Epithelial cell of esophagus (primary cell): Measurements from ENCODE around the gene KRTAP10-3.
"Not testable (repeated sequence)": the region's sequence is repeated elsewhere in the genome, so short reads cannot be mapped to it uniquely, and the experiment has no call there.

ENCODE experiments used
- DNase-seq: peaks from one replicate; pipeline ENCODE4 v3.0.0; 2010; ENCODE audit warnings: low read depth
- H3K4me3 ChIP-seq: 2 replicates; pipeline ENCODE4 v1.5.1; 2011; ENCODE audit warnings: mild to moderate bottlenecking, low read length, control low read depth
- TF ChIP-seq, protein P1 (sequence below): IDR thresholded peaks from 2 replicates; pipeline ENCODE4 v1.5.1; 2011; ENCODE audit warnings: low read depth, mild to moderate bottlenecking, low read length, control low read depth, inconsistent platforms; ENCODE audit not compliant: insufficient read depth; ENCODE audit errors: missing control alignments

The KRTAP10-3 gene

DNA sequence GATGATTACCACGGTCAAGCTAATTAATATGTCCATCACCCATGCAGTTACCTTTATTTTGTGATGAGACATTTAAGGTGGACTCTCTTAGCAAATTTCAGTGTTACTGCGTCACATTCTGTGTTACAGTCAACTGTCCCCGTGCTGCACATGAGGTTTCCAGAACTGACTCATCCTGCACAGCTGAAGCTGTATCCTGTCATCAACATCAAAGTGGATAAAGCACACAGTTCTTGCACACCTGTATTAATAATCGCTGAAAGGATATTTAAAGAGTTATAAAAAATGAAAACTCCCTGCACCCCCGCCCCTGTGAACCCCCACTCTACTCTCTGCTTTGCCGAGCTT is 25.2 kb upstream of the KRTAP10-3 start:
- DNase-seq, result no peak
- no peak overlapping the region for H3K4me3 ChIP-seq
- TF ChIP-seq, protein P1, sequence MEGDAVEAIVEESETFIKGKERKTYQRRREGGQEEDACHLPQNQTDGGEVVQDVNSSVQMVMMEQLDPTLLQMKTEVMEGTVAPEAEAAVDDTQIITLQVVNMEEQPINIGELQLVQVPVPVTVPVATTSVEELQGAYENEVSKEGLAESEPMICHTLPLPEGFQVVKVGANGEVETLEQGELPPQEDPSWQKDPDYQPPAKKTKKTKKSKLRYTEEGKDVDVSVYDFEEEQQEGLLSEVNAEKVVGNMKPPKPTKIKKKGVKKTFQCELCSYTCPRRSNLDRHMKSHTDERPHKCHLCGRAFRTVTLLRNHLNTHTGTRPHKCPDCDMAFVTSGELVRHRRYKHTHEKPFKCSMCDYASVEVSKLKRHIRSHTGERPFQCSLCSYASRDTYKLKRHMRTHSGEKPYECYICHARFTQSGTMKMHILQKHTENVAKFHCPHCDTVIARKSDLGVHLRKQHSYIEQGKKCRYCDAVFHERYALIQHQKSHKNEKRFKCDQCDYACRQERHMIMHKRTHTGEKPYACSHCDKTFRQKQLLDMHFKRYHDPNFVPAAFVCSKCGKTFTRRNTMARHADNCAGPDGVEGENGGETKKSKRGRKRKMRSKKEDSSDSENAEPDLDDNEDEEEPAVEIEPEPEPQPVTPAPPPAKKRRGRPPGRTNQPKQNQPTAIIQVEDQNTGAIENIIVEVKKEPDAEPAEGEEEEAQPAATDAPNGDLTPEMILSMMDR, result no peak

DNA sequence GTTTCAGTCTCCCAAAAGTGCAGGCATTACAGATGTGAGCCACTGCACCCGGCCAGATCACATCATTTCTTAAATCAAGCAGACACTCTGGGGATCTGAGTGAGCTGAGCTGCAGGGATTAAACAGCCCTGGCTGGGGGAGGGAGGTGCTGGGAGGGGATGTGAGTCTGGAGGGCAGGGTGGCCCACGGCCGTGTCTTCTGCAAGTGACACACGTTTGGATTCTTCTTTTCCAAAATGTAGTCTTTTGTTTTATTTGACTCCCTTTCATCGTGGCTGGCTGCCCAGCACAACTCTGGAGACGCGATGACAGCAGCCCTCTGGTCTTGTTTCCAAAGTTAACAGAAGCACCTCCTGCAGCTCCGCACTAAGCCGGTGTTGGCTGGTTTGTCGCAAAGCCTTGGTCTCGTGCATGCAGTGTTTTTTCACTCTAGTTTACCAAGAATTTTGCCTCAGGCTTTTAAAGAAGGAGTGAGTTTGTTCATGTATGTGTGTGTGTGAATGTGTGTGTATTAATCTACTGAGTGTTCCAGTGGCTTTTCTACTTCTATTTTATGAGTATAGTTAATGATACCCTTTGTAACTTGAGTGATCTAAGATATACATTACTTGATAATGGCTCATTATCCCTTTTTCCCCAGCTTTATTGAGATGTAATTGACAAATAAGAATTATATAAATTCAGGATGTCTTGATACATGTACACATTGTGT is 24.6 kb upstream of the KRTAP10-3 start:
- DNase-seq, result no peak
- no peak overlapping the region for H3K4me3 ChIP-seq
- TF ChIP-seq, protein P1, result no peak

GRCh38 chr21:44582055-44582454 is 23.5 kb upstream of the KRTAP10-3 start:
- TF ChIP-seq, protein P1, result no peak
- no peak for DNase-seq
- no peak overlapping the region for H3K4me3 ChIP-seq

GRCh38 chr21:44581158-44581557 is 22.6 kb upstream of the KRTAP10-3 start:
- DNase-seq, result no peak
- H3K4me3 ChIP-seq, result no peak overlapping the region
- TF ChIP-seq, protein P1, result no peak

DNA sequence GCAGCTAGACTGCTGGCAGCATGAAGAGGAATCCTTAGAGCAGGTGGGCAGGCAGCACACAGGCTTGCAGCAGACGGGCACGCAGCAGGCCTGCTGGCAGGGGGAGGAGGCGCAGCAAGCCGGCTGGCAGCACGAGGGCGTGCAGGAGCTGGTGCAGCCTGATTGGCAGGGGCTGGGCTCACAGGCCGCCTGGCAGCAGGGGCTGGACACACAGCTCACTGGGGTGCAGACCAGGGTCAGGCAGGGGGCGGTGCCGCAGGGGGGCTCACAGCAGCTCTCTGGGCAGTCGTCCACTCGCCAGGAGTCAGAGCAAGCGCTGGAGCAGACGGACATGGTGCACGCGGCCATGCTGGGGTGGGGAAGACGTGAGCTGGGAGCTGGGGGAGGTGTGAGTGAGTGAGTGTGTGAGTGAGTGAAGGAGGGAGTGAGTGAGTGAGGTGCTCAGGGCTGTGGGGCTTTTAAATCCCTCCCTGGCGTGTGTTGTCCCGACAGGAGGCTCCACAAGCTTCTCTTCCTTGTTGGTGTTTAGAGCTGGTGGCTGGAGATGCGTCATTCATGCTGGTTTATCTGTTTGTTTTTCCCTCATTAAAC is 21.7 kb upstream of the KRTAP10-3 start, which contains the start of gene KRTAP10-5:
Gene KRTAP10-5, minus strand, starts transcription at position 374 of the 591 bp plus-strand sequence. Its CDS starts 26 bp downstream, at position 348.
- not testable (repeated sequence) for H3K4me3 ChIP-seq, DNase-seq

DNA sequence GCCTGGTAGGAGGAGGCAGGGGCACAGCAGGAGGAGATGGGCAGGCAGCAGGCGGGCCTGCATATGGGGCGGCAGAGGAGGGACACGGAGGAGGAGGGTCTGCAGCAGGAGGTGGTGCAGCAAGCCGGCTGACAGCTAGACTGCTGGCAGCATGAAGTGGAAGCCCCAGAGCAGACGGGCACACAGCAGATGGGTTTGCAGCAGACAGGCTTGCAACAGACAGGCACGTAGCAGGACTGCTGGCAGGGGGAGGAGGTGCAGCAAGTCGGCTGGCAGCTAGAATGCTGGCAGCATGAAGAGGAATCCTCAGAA is 21.2 kb upstream of the KRTAP10-3 start:
- TF ChIP-seq, protein P1, result no peak

DNA sequence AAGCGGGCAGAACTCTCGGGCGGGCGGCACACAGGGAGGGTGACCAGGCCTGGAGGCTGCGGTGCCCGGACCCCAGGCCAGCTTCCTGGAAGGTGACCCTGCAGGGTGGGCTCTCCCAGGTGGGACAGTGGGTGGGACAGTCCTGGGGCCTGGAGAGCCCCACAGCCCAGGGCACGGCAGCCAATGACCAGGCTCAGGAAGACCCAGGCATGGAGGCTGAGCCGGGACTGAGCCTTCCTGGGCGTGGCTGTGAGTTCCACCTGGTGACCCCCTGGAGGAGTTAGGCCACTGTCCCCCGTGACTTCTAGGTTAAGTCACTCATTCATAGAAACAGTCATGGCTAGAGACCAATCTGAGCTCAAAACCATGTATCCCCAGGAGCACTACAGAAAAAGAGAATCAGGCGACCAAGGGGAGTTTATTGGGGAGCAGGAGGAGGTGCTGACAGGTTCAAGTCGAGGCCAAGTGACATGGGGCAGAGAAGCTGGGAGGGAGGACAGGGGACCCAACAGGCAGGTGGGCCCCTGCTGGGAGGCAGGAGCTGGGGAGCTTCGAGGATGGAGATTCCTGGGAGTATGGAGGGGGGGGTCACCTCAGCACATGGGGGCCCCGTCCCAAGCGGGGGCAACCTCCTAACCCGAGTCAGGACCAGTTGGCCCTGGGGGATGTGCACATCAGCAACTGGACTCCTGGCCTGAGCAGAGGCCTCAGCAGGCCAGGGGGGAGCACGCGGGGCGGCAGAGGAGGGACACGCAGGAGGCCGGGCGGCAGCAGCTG is 20.6 kb upstream of the KRTAP10-3 start:
- no peak for DNase-seq
- TF ChIP-seq, protein P1, result no peak
- no peak overlapping the region for H3K4me3 ChIP-seq

More for the DNA sequence above, 21.2 kb upstream of the KRTAP10-3 start:
- H3K4me3 ChIP-seq, result no peak overlapping the region
- DNase-seq, result no peak
